HepG2 (cell line): ENCODE data around the gene ATRN. TPM values are rescaled to one million over a fixed set of nuclear protein-coding genes. Genes with fewer than 3 reads are reported as not detected.

Source experiments
- ATAC-seq: fragments of 200-7000 bp; cut with Tn5 transposase; 3 replicates; pipeline ENCODE4 v1.9.1; 2020; ENCODE audit warnings: mild to moderate bottlenecking, moderate library complexity
- BruUV-seq: library from RNA; stranded (reverse); fragments of 400-500 nt; replicated peaks from 2 replicates; lab custom pipeline; 2021; lab: Mats Ljungman, UMichigan
- CTCF ChIA-PET: fragments of 300-600 bp; formaldehyde crosslinking; extraction: SDS; loops from one replicate; lab custom pipeline; 2021; ENCODE audit warnings: low total read pairs, inconsistent platforms, low intra/inter-chr PET ratio; lab: Yijun Ruan, JAX
- POLR2A ChIA-PET: fragments of 350-600 bp; sonication (Branson Sonifier 250); formaldehyde crosslinking; loops from one replicate; lab custom pipeline; 2020; ENCODE audit warnings: antibody characterized with exemption, inconsistent platforms; lab: Yijun Ruan, JAX
- DNase-seq: peaks from one replicate; pipeline ENCODE4 v3.0.0-alpha.2; 2015; ENCODE audit warnings: low spot score
- FAIRE-seq: peaks from 3 replicates; lab custom pipeline; 2011; peaks lifted over from hg19 to GRCh38; lab: Jason Lieb, UNC
- H2AFZ ChIP-seq: one replicate; pipeline ENCODE4 v1.6.1; 2011; ENCODE audit warnings: low read length, inconsistent platforms
- H3K27ac ChIP-seq: fragments of 300-600 bp; 3 replicates; pipeline ENCODE4 v1.8.0; 2011; ENCODE audit warnings: mixed run types, mild to moderate bottlenecking, mixed read lengths, low read length, inconsistent platforms; ENCODE audit not compliant: insufficient read depth; ENCODE audit errors: extremely low read length
- H3K27me3 ChIP-seq, 2 experiments: fragments of 200-600 bp in 1 of 2; 2 replicates in 1 of 2; 3 replicates in 1 of 2; pipeline versions ENCODE4 v1.6.0 to v1.8.0; 2011; ENCODE audit warnings: low read length in 2 of 2, mild to moderate bottlenecking in 2 of 2, moderate library complexity in 2 of 2, inconsistent platforms in 1 of 2; ENCODE audit not compliant: insufficient read depth in 2 of 2, control insufficient read depth in 1 of 2
- H3K36me3 ChIP-seq, 2 experiments: fragments of 200-600 bp in 1 of 2; replicated peaks in 1 of 2; 2 replicates in 1 of 2; 3 replicates in 1 of 2; pipeline versions ENCODE4 v1.5.1 to v1.8.0; 2011; ENCODE audit warnings: low read length in 2 of 2, inconsistent platforms in 1 of 2; ENCODE audit not compliant: insufficient read depth in 2 of 2, control insufficient read depth in 1 of 2
- H3K4me1 ChIP-seq: 2 replicates; pipeline ENCODE4 v1.5.1; 2012; ENCODE audit warnings: low read length, inconsistent platforms; ENCODE audit not compliant: insufficient read depth
- H3K4me2 ChIP-seq: 2 replicates; pipeline ENCODE4 v1.6.0; 2011; ENCODE audit warnings: low read depth, low read length, inconsistent platforms
- H3K4me3 ChIP-seq, 3 experiments: fragments of 200-600 bp in 1 of 3; sonication (generic), shearing (Covaris generic) in 1 of 3; replicated peaks in 1 of 3; 2 replicates each; pipeline ENCODE4 v1.5.1; 2011 to 2016; ENCODE audit warnings: low read length in 3 of 3, inconsistent platforms in 2 of 3, low read depth in 2 of 3, mild to moderate bottlenecking in 2 of 3, control low read depth in 1 of 3, mixed read lengths in 1 of 3; ENCODE audit not compliant: insufficient read depth in 1 of 3
- H3K79me2 ChIP-seq: one replicate; pipeline ENCODE4 v1.6.1; 2011; ENCODE audit warnings: low read length, inconsistent platforms; ENCODE audit not compliant: insufficient read depth
- H3K9ac ChIP-seq: 2 replicates; pipeline ENCODE4 v1.6.0; 2011; ENCODE audit warnings: mild to moderate bottlenecking, low read depth, low read length, inconsistent platforms; ENCODE audit not compliant: insufficient read depth
- H3K9me3 ChIP-seq: 2 replicates; pipeline ENCODE4 v1.5.1; 2012; ENCODE audit warnings: mild to moderate bottlenecking, low read length
- H4K20me1 ChIP-seq: 2 replicates; pipeline ENCODE4 v1.6.0; 2011; ENCODE audit warnings: inconsistent platforms, mild to moderate bottlenecking, low read length, moderate library complexity; ENCODE audit not compliant: insufficient read depth
- BCL6 ChIP-seq: IDR thresholded peaks from 2 replicates; pipeline ENCODE4 v1.6.1; 2016; ENCODE audit warnings: missing genetic modification reagents, missing compliant biosample characterization
- HCFC1 ChIP-seq: fragments of 150-350 bp; IDR thresholded peaks from 2 replicates; pipeline ENCODE4 v1.6.1; 2014; ENCODE audit warnings: low read depth, low read length
- IRF9 ChIP-seq: sonication (generic); formaldehyde crosslinking; IDR thresholded peaks from 2 replicates; pipeline ENCODE4 v1.8.0; 2022; ENCODE audit warnings: missing genetic modification reagents, mild to moderate bottlenecking, borderline replicate concordance
- LBX2 ChIP-seq: sonication (generic); formaldehyde crosslinking; IDR thresholded peaks from 2 replicates; pipeline ENCODE4 v1.5.0; 2020; ENCODE audit warnings: missing genetic modification reagents, mild to moderate bottlenecking, borderline replicate concordance
- RERE ChIP-seq: IDR thresholded peaks from 2 replicates; pipeline ENCODE4 v1.6.1; 2016; ENCODE audit warnings: low read depth, missing genetic modification reagents, missing compliant biosample characterization
- ZBTB42 ChIP-seq: sonication (generic); formaldehyde crosslinking; IDR thresholded peaks from 2 replicates; pipeline ENCODE4 v1.5.0; 2020; ENCODE audit warnings: mild to moderate bottlenecking, missing genetic modification reagents
- ZNF230 ChIP-seq: sonication (generic); formaldehyde crosslinking; IDR thresholded peaks from 2 replicates; pipeline ENCODE4 v1.4.0; 2020; ENCODE audit warnings: mild to moderate bottlenecking, missing genetic modification reagents
- ZNF431 ChIP-seq: sonication (generic); formaldehyde crosslinking; IDR thresholded peaks from 2 replicates; pipeline ENCODE4 v1.9.0; 2022; ENCODE audit warnings: missing genetic modification reagents, low read depth, mild to moderate bottlenecking, borderline replicate concordance
- ZNF816 ChIP-seq: sonication (generic); formaldehyde crosslinking; IDR thresholded peaks from 2 replicates; pipeline ENCODE4 v1.8.0; 2022; ENCODE audit warnings: missing genetic modification reagents, mild to moderate bottlenecking, borderline replicate concordance
- WGBS: methylation state at CpG from one replicate; pipeline ENCODE4 v1.1.6; 2017; ENCODE audit warnings: low lambda C conversion rate; 5-methylcytosine and 5-hydroxymethylcytosine counted together
- in situ Hi-C: cut with HindIII; loops from 2 replicates; pipeline ENCODE4 v1.10.0; 2017; ENCODE audit warnings: low pct_unique_long_range_greater_than_20kb; ENCODE audit not compliant: extremely low pct_ligation_motif_present
- intact Hi-C: fragments of 100-400 bp; cut with micrococcal nuclease; formaldehyde crosslinking; loops from one replicate; pipeline ENCODE4 v1.10.0; 2022; ENCODE audit not compliant: unreplicated experiment
- polyA plus RNA-seq, 8 experiments: library from polyadenylated mRNA; depleted of rRNA in 3 of 8; stranded (reverse) in 7 of 8; unstranded in 1 of 8; fragments of >200 nt; fragmentation: Illumina TruSeq in 4 of 8; extraction: Trizol in 4 of 8; gene quantifications; 2 replicates each; pipeline versions ENCODE4 v1.2.1 to v1.2.3, GENCODE V29; 2011 to 2016; ENCODE audit warnings: low read depth in 4 of 8, missing spikeins in 1 of 8, mixed read lengths in 1 of 8; ENCODE audit not compliant: insufficient read depth in 1 of 8
- total RNA-seq, 5 experiments: library from RNA; depleted of rRNA; stranded (reverse); fragments of >200 nt; fragmentation: Illumina TruSeq; extraction: Trizol; gene quantifications; 2 replicates each; pipeline ENCODE4 v1.2.3, GENCODE V29; 2016; ENCODE audit warnings: low read depth in 1 of 5

Gene ATRN
- total and polyA plus RNA-seq, 2 of the 13 experiments (the other 11 are each of a cell fraction or from before 2014, with no cell fraction given): 44.2 to 81.1 TPM

- FAIRE-seq (no peak), DNase-seq (no peak), ATAC-seq (no peak)
- TF ChIP-seq ZNF816 (CRISPR knock-in tag): 0 out of 2 replicates have a peak, but pooled peaks have one; percentile 38
- no peak for TF ChIP-seq ZNF230 (CRISPR knock-in tag)
- no peak for TF ChIP-seq HCFC1
- no peak for TF ChIP-seq IRF9 (CRISPR knock-in tag)
- no peak for TF ChIP-seq BCL6
- no peak for TF ChIP-seq ZNF431 (CRISPR knock-in tag)
- no peak for TF ChIP-seq LBX2 (CRISPR knock-in tag)
- no peak for TF ChIP-seq ZBTB42
- TF ChIP-seq RERE (CRISPR knock-in tag): no peak
- Histone ChIP-seq H3K79me2 (no peaks in the 10 kb centered on the region), H2AFZ (no peak overlapping the region), H4K20me1 (no peaks in the 10 kb centered on the region), H3K27me3 (no peaks in the 10 kb centered on the region), H3K27ac (no peak overlapping the region), H3K36me3 (peaks cover 19 to 61% of the 10 kb centered on the region in 2 experiments), H3K9ac (no peak overlapping the region), H3K4me2 (no peak overlapping the region), H3K4me3 (no peak overlapping the region), H3K4me1 (no peaks in the 10 kb centered on the region), H3K9me3 (no peaks in the 10 kb centered on the region)
- ChIA-PET CTCF (interaction anchor here (0.7 to 1.3 kb wide), 3 partner anchors 69 to 148 kb away, joined by 3 to 6 read pairs (median 4); no protein-coding TSS in a partner anchor), POLR2A (interaction anchor here (1.6 kb wide), 1 partner anchor 157 kb away, joined by 5 read pairs; no protein-coding TSS in a partner anchor)
- WGBS: 97% methylated on average over 3 of the region's 3 CpGs
- in situ Hi-C loops: no loop called here
- intact Hi-C loops: loop anchor here (1.0 kb wide), 3 partner anchors 45 to 147 kb away; no protein-coding TSS in a partner anchor
- no TSS peak for BruUV-seq
Observed at GRCh38 chr20:3563133-3563532, 92.3 kb downstream of the ATRN start.
